Airway epithelial cell (primary cell): ENCODE results near the gene CCDC74B. TPM values are rescaled to one million over a fixed set of nuclear protein-coding genes. Genes with fewer than 3 reads are reported as not detected.

ENCODE experiments used
- total RNA-seq: library from RNA; depleted of rRNA; stranded (reverse); fragments of >200 nt; gene quantifications from 2 replicates; pipeline ENCODE4 v1.2.3, GENCODE V29; 2015

CCDC74B gene
- 7.1 and 17.5 TPM in 2 replicates for total RNA-seq

DNA sequence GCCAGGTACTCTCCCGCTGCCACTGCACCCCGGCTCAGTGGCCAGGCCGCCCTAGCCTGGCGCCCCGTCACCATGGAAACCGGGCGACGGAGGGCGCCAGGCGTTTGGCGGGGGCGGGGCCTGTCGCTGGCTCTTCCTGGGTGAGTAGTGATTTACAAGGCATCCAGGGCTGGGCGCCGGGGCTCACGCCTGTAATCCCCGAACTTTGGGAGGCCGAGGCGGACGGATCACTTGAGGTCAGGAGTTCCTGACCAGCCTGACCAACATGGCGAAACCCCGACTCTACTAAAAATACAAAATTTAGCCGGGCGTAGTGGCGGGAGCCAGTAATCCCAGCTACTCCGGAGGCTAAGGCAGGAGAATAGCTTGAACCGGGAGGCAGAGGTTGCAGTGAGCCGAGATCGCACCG lies at the start of gene CCDC74B:
TSS of gene CCDC74B (minus strand) at position 107 of the 409 bp plus-strand sequence. CDS start 116 bp downstream, outside the sequence.

DNA sequence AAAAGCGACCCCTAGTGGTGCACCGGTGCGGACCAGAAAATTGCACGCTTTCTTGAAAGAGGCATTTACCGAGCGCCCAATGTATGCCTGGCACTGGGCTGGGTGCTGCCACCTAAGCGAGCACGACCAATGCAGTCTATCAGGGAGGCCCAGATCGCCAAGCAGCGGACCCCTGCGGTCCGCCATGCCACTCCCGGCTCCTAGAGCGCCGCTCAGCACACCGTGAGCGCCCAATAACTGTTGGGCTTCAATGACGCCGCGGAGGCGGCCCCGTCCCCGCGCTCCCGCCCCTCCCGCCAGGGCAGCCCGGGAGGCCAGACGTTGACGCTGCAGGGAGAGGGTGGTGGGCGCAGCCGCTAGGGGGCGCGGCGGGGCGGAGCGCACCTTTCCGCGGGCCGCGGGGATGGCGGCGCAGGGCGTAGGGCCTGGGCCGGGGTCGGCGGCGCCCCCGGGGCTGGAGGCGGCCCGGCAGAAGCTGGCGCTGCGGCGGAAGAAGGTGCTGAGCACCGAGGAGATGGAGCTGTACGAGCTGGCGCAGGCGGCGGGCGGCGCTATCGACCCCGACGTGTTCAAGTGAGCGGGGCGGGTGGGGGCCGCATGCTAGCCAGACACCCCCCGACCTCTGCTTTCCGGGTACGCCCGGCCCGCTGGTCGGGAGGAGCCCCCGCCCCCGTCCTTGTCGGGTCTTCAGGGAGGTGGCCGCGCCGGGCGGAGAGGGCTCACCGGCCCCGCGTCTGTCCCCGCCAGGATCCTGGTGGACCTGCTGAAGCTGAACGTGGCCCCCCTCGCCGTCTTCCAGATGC lies 37.2 kb upstream of the CCDC74B start, which contains the start of gene MZT2B:
TSS of gene MZT2B (plus strand) at position 383 of the 803 bp plus-strand sequence. CDS start at position 404, 21 bp downstream.

DNA sequence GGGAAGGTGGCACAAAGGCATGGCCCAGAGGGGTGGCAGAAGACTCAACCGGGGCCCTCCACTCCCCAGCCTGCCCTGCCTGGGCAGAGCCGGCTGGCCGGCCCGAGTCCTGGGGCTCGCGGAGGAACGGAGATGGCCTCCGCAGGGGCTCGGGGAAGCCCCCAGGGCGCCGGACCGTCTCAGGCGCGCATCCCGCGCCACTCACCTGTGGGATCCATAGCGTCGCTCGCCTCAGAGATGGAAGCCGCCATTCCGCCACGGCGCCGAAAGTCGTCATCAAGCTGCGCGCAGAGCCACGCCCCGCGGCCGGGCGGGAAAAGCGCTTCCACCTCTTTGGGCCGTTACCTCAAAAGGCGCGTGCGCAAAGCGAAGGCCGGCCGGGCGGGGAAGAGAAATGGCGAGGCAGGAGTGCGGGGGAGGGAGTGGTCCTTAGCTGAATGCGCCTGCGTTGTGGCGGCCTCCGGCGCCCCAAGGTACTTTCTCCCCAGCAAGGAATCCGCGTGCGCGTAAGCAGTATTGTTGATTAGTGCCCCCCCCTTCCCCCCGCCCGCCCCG lies 36.5 kb upstream of the CCDC74B start, which contains the start of gene SMPD4:
TSS of gene SMPD4 (minus strand) at position 278 of the 555 bp plus-strand sequence. CDS start 5,010 bp downstream, outside the sequence.

DNA sequence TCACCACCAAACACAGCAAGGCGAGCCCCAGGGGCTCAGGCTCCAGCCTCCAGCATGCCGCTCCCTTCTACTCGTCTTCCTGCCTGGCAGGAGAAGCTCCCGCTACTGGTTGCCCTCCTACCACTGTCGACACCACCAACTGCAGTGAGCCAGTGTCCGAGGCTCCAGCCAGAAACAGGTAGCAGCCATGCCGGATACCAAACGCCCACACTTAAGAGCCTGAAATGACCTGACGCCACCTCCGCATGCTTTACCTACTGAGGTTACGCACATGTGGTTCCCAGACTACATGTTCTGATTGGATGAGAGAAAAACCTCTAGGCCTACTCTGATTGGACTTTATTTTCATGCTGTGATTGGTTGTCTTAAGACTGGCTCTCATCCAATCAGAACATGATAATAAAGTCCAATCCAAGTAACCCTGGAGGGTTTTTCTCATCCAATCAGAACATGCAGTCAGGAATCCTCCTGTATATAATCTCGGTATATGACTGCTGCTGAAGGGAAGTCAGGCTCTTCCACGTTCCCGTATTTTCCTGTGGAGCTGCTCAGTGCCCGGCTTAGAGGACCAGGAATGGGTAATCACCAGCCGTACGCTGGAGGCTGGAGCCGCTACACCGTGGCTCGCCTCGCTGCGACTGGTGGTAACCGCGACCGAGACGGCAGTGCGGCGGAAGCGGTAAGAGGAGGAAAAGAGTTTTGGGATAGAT lies 15.6 kb downstream of the CCDC74B start, which contains the start of gene POTEF:
TSS of gene POTEF (minus strand) at position 103 of the 710 bp plus-strand sequence. CDS start 8,707 bp downstream, outside the sequence.

Other genes with a start within 250 kb of the CCDC74B start
- gene RAB6C, start 165.4 kb downstream of the CCDC74B start, total RNA-seq, result not detected in 2 replicates
- not detected in 2 replicates for gene POTEF, start 15.9 kb downstream of the CCDC74B start, total RNA-seq
- gene SMPD4, start 36.5 kb upstream of the CCDC74B start, total RNA-seq, result 45.6 and 54.3 TPM in 2 replicates
- gene MZT2B, start 37.1 kb upstream of the CCDC74B start, total RNA-seq, result 348 and 361 TPM in 2 replicates
- gene TUBA3E, start 53.3 kb upstream of the CCDC74B start, total RNA-seq, result not detected in 2 replicates
- 139 and 192 TPM in 2 replicates for gene IMP4, start 197.8 kb upstream of the CCDC74B start, total RNA-seq
- gene PTPN18, start 210.9 kb upstream of the CCDC74B start, total RNA-seq, result 10.8 and 14.1 TPM in 2 replicates